ENCODE measurements around the gene OSBPL5.

DNA sequence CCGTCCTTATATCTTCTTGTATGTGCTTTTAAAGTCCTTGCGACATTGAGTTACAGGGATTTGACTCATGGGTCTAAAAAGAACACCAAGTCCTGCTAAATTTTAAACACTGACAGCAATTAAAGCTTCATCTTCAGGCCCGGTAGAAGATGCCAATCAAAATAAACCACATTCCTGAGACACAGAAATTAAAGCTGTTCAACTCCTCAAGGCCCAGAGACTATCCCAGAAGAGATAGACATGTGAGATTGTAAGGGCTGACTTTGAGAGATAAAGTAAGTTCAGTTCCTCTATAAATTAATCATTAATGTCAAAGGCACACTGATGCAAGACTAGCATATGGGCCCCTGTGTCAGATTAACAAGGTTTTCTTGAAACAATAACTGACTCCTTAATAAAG is 49.8 kb downstream of the OSBPL5 start:
- TF ChIP-seq, protein P1, sequence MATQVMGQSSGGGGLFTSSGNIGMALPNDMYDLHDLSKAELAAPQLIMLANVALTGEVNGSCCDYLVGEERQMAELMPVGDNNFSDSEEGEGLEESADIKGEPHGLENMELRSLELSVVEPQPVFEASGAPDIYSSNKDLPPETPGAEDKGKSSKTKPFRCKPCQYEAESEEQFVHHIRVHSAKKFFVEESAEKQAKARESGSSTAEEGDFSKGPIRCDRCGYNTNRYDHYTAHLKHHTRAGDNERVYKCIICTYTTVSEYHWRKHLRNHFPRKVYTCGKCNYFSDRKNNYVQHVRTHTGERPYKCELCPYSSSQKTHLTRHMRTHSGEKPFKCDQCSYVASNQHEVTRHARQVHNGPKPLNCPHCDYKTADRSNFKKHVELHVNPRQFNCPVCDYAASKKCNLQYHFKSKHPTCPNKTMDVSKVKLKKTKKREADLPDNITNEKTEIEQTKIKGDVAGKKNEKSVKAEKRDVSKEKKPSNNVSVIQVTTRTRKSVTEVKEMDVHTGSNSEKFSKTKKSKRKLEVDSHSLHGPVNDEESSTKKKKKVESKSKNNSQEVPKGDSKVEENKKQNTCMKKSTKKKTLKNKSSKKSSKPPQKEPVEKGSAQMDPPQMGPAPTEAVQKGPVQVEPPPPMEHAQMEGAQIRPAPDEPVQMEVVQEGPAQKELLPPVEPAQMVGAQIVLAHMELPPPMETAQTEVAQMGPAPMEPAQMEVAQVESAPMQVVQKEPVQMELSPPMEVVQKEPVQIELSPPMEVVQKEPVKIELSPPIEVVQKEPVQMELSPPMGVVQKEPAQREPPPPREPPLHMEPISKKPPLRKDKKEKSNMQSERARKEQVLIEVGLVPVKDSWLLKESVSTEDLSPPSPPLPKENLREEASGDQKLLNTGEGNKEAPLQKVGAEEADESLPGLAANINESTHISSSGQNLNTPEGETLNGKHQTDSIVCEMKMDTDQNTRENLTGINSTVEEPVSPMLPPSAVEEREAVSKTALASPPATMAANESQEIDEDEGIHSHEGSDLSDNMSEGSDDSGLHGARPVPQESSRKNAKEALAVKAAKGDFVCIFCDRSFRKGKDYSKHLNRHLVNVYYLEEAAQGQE (IDR thresholded peaks at IDR 0.05; ENCODE audit: insufficient read depth in 1 of 2, low read depth in 2 of 2, low read length in 2 of 2): no peak
- TF ChIP-seq POLR2AphosphoS5 (IDR thresholded peaks at IDR 0.05; ENCODE audit: low read depth, low read length): no peak

Measured in PFSK-1 (cell line).